Thyroid gland (tissue), 4 donors: ENCODE measurements around the gene FOSL2. TPM values are rescaled to one million over a fixed set of nuclear protein-coding genes. Genes with fewer than 3 reads are reported as not detected.

Experiments
- DNase-seq, 2 donors: peaks; one replicate each; pipeline ENCODE4 v3.0.0-alpha.2; 2019
- H3K27ac ChIP-seq, 3 donors: fragments of 200-600 bp; sonication (generic); 1 replicate in 2 of 3; 2 replicates in 1 of 3; pipeline ENCODE4 v1.5.1; 2016 to 2019; ENCODE audit warnings: mild to moderate bottlenecking in 1 of 3, moderate library complexity in 1 of 3
- H3K27me3 ChIP-seq: fragments of 200-600 bp; sonication (generic); one replicate; pipeline ENCODE4 v1.5.1; 2019
- H3K36me3 ChIP-seq, 2 donors: fragments of 200-600 bp; sonication (generic); one replicate each; pipeline ENCODE4 v1.5.1; 2016 to 2019
- H3K4me1 ChIP-seq, 2 donors: fragments of 200-600 bp; sonication (generic); one replicate each; pipeline ENCODE4 v1.5.1; 2017 to 2019
- H3K4me3 ChIP-seq, 3 donors: fragments of 200-600 bp; sonication (generic); replicated peaks in 1 of 3; 1 replicate in 2 of 3; 2 replicates in 1 of 3; pipeline ENCODE4 v1.5.1; 2016; ENCODE audit warnings: mild to moderate bottlenecking in 1 of 3
- H3K9me3 ChIP-seq: fragments of 200-600 bp; sonication (generic); one replicate; pipeline ENCODE4 v1.5.1; 2017
- CTCF ChIP-seq, 6 experiments: fragments of 200-600 bp in 3 of 6; fragments of 450-650 bp in 3 of 6; sonication (generic) in 3 of 6; IDR thresholded peaks; one replicate each; pipeline ENCODE4 v1.5.1; 2016 to 2019; ENCODE audit warnings: antibody characterized with exemption in 6 of 6, mild to moderate bottlenecking in 2 of 6, inconsistent platforms in 1 of 6, moderate library complexity in 1 of 6
- POLR2A ChIP-seq, 2 donors: fragments of 450-650 bp; IDR thresholded peaks; one replicate each; pipeline ENCODE4 v1.6.1; 2017; ENCODE audit warnings: antibody characterized with exemption in 2 of 2, mild to moderate bottlenecking in 2 of 2, moderate library complexity in 1 of 2
- WGBS, 2 donors: methylation state at CpG; one replicate each; pipeline ENCODE4 v1.1.5; 2017; 5-methylcytosine and 5-hydroxymethylcytosine counted together
- intact Hi-C: fragments of 100-400 bp; cut with DNase I; formaldehyde crosslinking; loops from one replicate; pipeline ENCODE4 v1.15.1; 2023
- total RNA-seq, 4 donors: library from RNA; depleted of rRNA; stranded (reverse); fragments of >200 nt; gene quantifications; one replicate each; pipeline ENCODE4 v1.2.3, GENCODE V29; 2016

The FOSL2 gene
- total RNA-seq, 4 donors from 2014 or later, result 30.7 to 85.1 (median 40.6) TPM

GRCh38 chr2:28348921-28349320, 43.7 kb upstream of the FOSL2 start:
- TF ChIP-seq CTCF (IDR thresholded peaks at IDR 0.05) (no peak), POLR2A (IDR thresholded peaks at IDR 0.05) (no peak)
- WGBS, 2 donors, result 91 to 92% methylated on average over 11 of the region's 11 CpGs
- no peaks in the 10 kb centered on the region for H3K4me1 ChIP-seq
- no peaks in the 10 kb centered on the region for H3K27me3 ChIP-seq
- no peak overlapping the region for H3K4me3 ChIP-seq
- intact Hi-C loops, result no loop called here
- DNase-seq, result no peak
- no peaks in the 10 kb centered on the region for H3K36me3 ChIP-seq
- H3K9me3 ChIP-seq, result no peaks in the 10 kb centered on the region
- no peak overlapping the region for H3K27ac ChIP-seq

GRCh38 chr2:28349546-28350165, 43.0 kb upstream of the FOSL2 start:
- intact Hi-C loops, result no loop called here
- H3K4me3 ChIP-seq, result no peak overlapping the region
- 84 to 88% methylated on average over 10 to 11 of the region's 11 CpGs for WGBS, 2 donors
- no peak for DNase-seq
- no peak overlapping the region for H3K27ac ChIP-seq
- H3K4me1 ChIP-seq, result no peaks in the 10 kb centered on the region
- TF ChIP-seq POLR2A (IDR thresholded peaks at IDR 0.05) (no peak), CTCF (IDR thresholded peaks at IDR 0.05) (no peak)
- no peaks in the 10 kb centered on the region for H3K36me3 ChIP-seq
- no peaks in the 10 kb centered on the region for H3K27me3 ChIP-seq
- H3K9me3 ChIP-seq, result no peaks in the 10 kb centered on the region

- H3K9me3 ChIP-seq, result no peaks in the 10 kb centered on the region
- H3K4me1 ChIP-seq, result peaks cover 2 to 4% of the 10 kb centered on the region in 2 donors
- TF ChIP-seq POLR2A (IDR thresholded peaks at IDR 0.05) (no peak), CTCF (IDR thresholded peaks at IDR 0.05) (no peak)
- no peaks in the 10 kb centered on the region for H3K27me3 ChIP-seq
- no peak overlapping the region for H3K4me3 ChIP-seq
- WGBS, 2 donors, result 90 to 94% methylated on average over 15 to 17 of the region's 17 CpGs
- no peak overlapping the region for H3K27ac ChIP-seq
- DNase-seq, result no peak
- intact Hi-C loops, result no loop called here
- H3K36me3 ChIP-seq, result no peaks in the 10 kb centered on the region
Observed at GRCh38 chr2:28350196-28350595, 42.5 kb upstream of the FOSL2 start.

GRCh38 chr2:28350791-28351285, 41.8 kb upstream of the FOSL2 start:
- no peaks in the 10 kb centered on the region for H3K27me3 ChIP-seq
- peaks cover 9 to 10% of the 10 kb centered on the region in 2 donors for H3K4me1 ChIP-seq
- DNase-seq, result no peak
- WGBS, 2 donors, result 86 to 95% methylated on average over 4 to 7 of the region's 11 CpGs
- no peak overlapping the region for H3K27ac ChIP-seq
- no peak for TF ChIP-seq CTCF (IDR thresholded peaks at IDR 0.05)
- TF ChIP-seq POLR2A (IDR thresholded peaks at IDR 0.05), result no peak
- intact Hi-C loops, result no loop called here
- H3K36me3 ChIP-seq, result no peaks in the 10 kb centered on the region
- no peak overlapping the region for H3K4me3 ChIP-seq
- H3K9me3 ChIP-seq, result no peaks in the 10 kb centered on the region

GRCh38 chr2:28351621-28352020, 41.0 kb upstream of the FOSL2 start:
- no peak for DNase-seq
- intact Hi-C loops, result no loop called here
- H3K27ac ChIP-seq, result no peak overlapping the region
- H3K9me3 ChIP-seq, result no peaks in the 10 kb centered on the region
- no peaks in the 10 kb centered on the region for H3K27me3 ChIP-seq
- no peaks in the 10 kb centered on the region for H3K36me3 ChIP-seq
- peaks cover 16 to 18% of the 10 kb centered on the region in 2 donors for H3K4me1 ChIP-seq
- no peak overlapping the region for H3K4me3 ChIP-seq
- TF ChIP-seq CTCF (IDR thresholded peaks at IDR 0.05) (no peak), POLR2A (IDR thresholded peaks at IDR 0.05) (no peak)
- WGBS, 2 donors, result 93 to 97% methylated on average over 5 of the region's 5 CpGs
